PFSK-1 (cell line): Measurements from ENCODE around the gene UST.

Experiments
- FOXP2 ChIP-seq: optimal IDR thresholded peaks from 2 replicates; pipeline ENCODE3; 2011; ENCODE audit warnings: borderline replicate concordance, control low read depth, inconsistent platforms; ENCODE audit not compliant: insufficient read depth; ENCODE audit errors: extremely low read length, extremely low read depth
- POLR2AphosphoS5 ChIP-seq: IDR thresholded peaks from 2 replicates; pipeline ENCODE4 v1.6.1; 2012; ENCODE audit warnings: low read depth, mild to moderate bottlenecking, control low read depth, low read length, moderate library complexity
- REST ChIP-seq, 2 experiments: IDR thresholded peaks; 2 replicates each; pipeline versions ENCODE4 v1.6.1 to v1.8.0; 2011 to 2012; ENCODE audit warnings: low read depth in 2 of 2, low read length in 2 of 2, control low read depth in 1 of 2, inconsistent platforms in 1 of 2, mild to moderate bottlenecking in 1 of 2, moderate library complexity in 1 of 2; ENCODE audit not compliant: insufficient read depth in 1 of 2
- SIN3A ChIP-seq: IDR thresholded peaks from 2 replicates; pipeline ENCODE4 v1.6.1; 2012; ENCODE audit warnings: mild to moderate bottlenecking, low read length, moderate library complexity, borderline replicate concordance; ENCODE audit not compliant: insufficient read depth
- TAF1 ChIP-seq: IDR thresholded peaks from 2 replicates; pipeline ENCODE4 v1.6.1; 2012; ENCODE audit warnings: low read length, control low read depth, borderline replicate concordance; ENCODE audit not compliant: insufficient read depth

UST gene

GRCh38 chr6:148983101-148983761 is 236.4 kb downstream of the UST start:
- TF ChIP-seq TAF1 (no peak), FOXP2 (no peak)

DNA sequence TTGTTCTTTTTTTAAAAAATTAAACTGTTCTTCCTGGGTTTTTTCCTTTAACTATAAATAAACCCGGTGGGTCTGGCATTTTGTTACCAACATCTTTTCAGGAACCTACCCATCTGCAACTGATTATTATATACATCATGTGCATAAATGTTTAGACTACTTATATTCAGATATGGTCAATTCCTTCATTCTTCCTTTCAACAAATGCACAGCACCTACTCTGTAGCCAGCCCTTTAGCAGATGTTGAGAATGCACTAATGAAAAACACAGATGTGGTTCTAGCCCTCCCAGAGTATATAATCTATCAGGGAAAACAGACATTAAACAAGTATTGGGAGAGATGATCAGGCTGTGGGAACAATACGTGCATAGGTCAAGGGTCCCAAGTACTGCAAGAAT is 237.1 kb downstream of the UST start:
- no peak for TF ChIP-seq SIN3A
- no peak for TF ChIP-seq REST (IDR thresholded peaks at IDR 0.05; ENCODE audit: insufficient read depth in 1 of 2, low read depth in 2 of 2, low read length in 2 of 2)
- TF ChIP-seq FOXP2: no peak
- no peak for TF ChIP-seq POLR2AphosphoS5
- no peak for TF ChIP-seq TAF1

DNA sequence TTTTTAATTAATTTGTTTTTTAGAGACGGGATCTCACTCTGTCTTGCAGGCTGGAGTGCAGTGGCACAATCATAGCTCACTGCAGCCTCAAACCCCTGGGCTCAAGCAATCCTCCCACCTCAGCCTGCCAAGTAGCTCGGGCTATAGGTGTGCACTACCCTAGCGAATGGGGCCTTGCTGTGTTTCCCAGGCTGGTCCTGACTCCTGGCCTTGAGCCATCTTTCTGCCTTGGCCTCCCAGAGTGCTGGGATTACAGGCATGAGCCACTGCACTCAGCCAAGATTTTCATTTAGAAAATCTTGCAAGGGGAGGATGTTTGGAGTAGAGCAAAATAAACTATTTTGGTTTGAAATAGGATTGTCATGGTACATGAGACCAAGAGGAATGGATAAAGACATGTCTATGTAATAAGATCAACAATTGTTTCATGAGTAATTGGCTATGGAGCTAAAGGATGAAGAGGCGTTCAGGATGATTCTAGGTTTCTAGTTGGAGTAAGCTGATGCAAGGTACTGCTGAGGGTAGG is 237.8 kb downstream of the UST start:
- no peak for TF ChIP-seq TAF1
- no peak for TF ChIP-seq REST (IDR thresholded peaks at IDR 0.05; ENCODE audit: insufficient read depth in 1 of 2, low read depth in 2 of 2, low read length in 2 of 2)
- TF ChIP-seq FOXP2: no peak
- no peak for TF ChIP-seq SIN3A
- TF ChIP-seq POLR2AphosphoS5: no peak

DNA sequence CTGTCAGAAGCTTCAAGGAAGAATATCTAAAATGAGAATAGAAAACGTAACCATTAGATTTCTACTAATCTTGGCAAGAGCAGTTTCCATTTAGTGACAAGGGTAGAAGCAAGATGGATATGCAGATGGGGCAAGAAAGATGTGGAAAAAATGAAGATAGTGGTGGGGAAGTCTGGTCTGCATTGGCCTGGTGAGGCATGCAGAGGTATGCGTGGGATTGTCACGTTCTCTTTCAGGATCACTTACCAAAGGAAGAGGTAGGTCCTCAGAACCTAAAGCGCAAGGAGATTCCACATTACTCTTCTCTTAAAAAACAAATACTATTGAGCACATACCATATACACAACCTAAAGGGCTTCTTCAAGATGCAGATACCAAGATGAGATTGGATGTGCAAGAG is 238.7 kb downstream of the UST start:
- TF ChIP-seq REST (IDR thresholded peaks at IDR 0.05; ENCODE audit: insufficient read depth in 1 of 2, low read depth in 2 of 2, low read length in 2 of 2) (no peak), FOXP2 (no peak), SIN3A (no peak)

DNA sequence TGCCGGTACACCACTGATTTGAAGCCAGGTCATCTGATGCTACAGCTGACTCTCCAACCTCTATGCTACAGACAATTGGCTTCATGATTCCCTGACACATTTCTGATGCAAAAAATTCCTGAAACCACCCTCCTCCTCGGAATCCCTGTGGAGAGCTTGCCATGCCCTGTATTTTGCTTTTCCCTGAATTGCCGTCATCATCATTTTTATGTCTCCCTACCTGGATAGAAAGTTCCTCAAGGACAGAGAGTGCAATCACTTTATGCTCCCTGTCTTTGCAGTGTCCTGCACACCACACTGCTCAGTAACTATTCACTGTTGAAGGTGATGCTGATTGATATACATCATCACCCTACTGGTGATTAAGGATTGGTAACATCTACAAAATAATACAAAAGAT is 239.8 kb downstream of the UST start:
- no peak for TF ChIP-seq REST (IDR thresholded peaks at IDR 0.05; ENCODE audit: insufficient read depth in 1 of 2, low read depth in 2 of 2, low read length in 2 of 2)
- no peak for TF ChIP-seq FOXP2
- TF ChIP-seq TAF1: no peak
- no peak for TF ChIP-seq SIN3A
- no peak for TF ChIP-seq POLR2AphosphoS5
